HG03159 (cell line): ENCODE results near the gene NR4A3.
"Not testable (repeated sequence)": the region's sequence is repeated elsewhere in the genome, so short reads cannot be mapped to it uniquely, and the experiment has no call there.

ENCODE experiments used
- ATAC-seq: cut with Tn5 transposase; IDR thresholded peaks from one replicate; pipeline ENCODE4 v1.9.1; 2021; ENCODE audit warnings: mild to moderate bottlenecking, moderate library complexity; ENCODE audit not compliant: unreplicated experiment

The NR4A3 gene

DNA sequence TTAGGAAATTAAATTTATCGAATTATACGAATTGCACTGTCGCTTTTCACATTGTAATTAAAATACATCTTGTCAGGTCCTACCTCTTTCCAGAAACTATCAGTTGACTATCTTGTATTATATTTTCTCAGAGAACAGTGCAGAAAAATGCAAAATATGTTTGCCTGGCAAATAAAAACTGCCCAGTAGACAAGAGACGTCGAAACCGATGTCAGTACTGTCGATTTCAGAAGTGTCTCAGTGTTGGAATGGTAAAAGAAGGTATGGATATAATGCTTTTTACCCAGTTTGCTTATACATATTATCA lies 10.8 kb downstream of the NR4A3 start:
- ATAC-seq: no peak

- ATAC-seq: no peak
Measured at GRCh38 chr9:99833735-99834134, 12.1 kb downstream of the NR4A3 start.

DNA sequence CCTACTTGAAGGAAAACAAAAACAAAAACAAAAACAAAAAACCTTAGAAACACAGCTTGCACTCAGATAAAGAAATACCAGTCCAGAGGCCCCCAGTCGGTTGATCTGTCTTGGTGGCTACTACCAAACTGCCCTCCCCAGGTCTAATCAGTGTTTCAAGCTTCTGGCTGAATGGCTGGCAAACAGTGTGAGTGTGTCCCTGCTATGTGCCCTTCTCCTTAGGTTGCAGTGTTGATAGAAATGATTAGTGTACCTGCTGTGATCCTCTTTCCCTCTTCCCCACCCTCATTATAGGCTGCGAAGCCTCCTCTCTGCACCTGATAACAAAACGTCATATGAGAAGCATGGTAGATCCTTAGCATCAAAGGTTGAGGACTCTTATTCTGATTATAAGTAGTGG lies 12.8 kb downstream of the NR4A3 start:
- ATAC-seq: no peak

DNA sequence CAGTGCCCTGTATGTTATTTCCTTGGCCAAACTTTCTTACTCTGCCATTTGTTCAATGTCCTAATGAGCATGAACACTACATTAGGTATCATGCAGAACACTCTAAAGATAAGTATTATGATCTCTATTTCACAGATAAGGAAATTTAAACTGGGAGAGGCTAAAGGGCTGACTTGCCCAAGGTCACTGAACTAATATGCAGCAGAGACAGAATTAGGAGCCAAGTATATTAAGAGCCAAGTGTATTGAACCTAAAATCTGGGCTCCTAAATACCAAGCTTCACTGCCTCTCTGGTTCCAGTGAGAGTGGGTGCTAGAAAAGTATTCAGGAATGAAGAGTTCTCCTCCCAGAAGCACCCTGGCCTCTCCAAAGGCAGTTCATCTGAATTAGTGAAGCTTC lies 13.5 kb downstream of the NR4A3 start:
- no peak for ATAC-seq

DNA sequence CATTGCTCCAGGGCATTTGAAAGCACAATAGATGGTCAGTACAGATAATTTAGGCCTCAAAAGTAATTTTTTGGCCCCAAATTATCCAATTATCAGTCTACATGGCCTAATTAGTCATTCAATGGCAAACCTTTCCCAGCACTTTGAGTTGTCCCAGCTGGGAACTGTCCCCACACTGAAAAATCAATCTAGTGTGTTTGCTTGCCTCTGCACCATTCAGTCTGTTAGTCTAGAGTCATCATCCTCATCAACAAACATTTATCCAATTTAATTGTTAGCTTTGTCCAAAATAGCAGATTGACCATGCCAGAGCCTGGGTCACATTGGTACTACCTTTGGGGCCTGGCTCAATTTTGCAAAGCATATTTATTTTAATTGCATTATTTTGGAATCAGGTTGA lies 13.9 kb downstream of the NR4A3 start:
- no peak for ATAC-seq

- no peak for ATAC-seq
Measured at GRCh38 chr9:99840072-99840471, 18.4 kb downstream of the NR4A3 start.

DNA sequence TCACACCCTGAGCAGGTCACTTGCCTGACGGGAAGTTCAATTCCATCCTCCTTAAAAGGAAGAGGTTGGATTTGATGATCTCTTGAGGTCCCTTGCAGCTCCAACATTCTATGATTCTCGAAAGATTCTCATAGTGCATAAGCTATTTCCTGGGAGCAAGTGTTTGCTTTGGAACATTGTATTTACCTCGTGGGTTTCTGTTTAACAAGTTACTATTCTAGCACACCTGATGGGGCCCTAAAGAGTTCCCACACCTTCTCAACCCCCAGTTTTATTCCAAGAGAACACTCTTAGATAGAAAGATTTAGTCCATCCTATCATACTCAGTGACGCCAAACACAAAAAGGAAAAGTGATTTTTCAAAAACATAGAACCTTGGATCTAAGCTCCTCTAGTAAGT lies 23.4 kb downstream of the NR4A3 start:
- no peak for ATAC-seq

DNA sequence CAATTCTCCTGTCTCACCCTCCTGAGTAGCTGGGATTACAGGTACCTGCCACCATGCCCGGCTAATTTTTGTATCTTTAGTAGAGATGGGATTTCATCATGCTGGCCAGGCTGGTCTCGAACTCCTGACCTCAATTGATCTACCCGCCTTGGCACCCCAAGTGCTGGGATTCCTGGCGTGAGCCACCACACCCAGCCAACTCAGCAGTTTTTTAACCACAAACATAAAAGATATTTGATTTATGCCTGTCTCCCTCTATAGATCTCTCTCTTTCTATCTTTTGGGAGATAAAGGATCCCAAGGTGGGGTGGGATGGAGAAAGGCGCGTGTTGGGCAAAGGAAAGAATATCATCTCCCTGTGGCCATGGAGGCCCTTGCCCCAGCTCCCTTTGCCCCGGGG lies 26.8 kb downstream of the NR4A3 start:
- no peak for ATAC-seq

DNA sequence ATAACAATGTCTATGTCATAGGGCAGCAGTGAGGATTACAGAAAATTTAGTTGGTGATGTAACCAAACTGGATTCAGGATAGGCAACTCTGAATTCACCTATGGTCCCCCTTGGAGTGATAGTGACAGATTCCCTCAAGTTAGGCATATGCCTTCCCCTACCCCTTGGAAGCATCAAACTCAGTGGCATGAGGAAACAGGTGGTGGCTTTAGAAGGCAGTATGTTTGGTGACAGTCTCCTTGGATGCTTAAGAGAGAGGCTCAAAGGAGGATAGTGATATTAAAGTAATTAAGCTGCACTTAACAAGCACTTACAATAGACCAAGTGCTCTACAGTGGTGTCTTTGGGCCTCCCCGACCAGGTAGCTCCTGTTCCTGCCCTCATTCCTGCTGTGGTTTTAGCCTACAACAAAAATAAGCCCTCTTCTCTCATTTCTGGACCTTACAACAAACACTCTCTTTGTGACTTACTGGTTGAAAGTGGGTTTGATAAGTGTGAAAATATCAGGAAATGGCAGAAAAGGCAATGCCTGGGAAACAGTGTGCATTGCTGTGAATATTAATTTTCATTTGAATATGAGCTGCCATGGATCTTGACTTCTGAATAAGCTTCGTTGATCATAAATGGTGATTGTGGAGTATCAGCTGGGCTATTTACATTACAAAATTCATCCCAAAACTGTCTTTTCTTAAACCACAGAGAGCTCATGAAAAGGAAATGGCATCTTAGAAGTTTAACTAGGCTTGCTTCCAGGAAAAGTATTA lies 29.2 kb downstream of the NR4A3 start:
- ATAC-seq: no peak

DNA sequence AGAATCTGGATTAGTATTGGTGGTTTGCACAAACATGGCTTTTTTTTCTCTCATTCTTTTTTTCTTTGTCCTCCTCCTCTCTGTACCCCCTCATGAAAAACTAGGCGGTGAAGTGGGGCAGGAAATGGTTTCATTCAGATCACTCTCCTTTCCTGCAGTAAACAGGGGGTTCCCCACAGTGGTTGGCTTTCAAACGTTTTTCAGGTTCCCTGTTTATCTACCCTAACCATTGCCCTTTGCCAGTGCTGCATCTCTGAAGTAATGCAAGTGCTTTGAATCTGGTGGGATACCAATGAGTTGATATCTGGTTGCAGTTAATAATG lies 29.8 kb downstream of the NR4A3 start:
- peak; percentile 80 for ATAC-seq

DNA sequence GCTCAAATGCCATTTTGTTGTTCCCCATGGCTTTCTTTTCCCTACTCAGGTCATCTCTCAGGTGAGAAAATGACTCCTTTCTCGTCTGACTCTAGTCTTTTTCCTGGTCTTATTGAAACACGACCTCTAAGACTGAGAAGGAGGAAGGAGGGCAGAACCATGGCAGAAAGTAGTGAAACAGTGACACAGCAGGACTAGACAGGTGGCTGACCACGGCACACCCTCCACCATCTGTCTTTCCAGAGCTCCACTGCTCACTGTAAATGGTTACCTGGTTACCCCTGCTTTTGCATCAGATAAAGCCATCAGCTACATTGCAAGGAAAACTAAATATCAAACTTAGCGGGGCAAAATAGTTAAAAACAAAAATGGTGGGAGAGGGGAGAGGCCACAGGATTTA lies 30.9 kb downstream of the NR4A3 start:
- ATAC-seq: peak; percentile 63

GRCh38 chr9:99855467-99856176 lies 33.9 kb downstream of the NR4A3 start:
- ATAC-seq: no peak

- not testable (repeated sequence) for ATAC-seq
Measured at GRCh38 chr9:99857576-99857975, 35.9 kb downstream of the NR4A3 start.

DNA sequence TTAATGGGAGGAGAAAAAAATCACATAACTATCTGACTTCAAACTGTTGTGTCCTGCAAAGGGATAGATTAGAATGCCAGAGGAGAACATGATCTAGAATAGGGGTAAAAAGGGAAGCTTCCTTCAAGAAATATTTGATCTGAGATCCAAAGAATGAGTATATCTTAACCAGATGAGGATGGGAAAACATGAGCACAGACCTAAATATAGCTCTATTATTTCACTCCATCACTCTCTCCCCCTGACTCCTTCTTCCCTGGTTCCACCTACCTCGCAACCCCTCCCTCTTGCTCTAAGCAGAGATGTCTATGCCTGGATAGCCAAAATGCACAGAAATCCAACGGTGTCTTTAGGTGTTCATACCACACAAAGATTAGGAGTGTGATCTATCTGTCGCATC lies 36.4 kb downstream of the NR4A3 start:
- ATAC-seq: no peak

GRCh38 chr9:99859243-99859980 lies 37.7 kb downstream of the NR4A3 start:
- no peak for ATAC-seq

DNA sequence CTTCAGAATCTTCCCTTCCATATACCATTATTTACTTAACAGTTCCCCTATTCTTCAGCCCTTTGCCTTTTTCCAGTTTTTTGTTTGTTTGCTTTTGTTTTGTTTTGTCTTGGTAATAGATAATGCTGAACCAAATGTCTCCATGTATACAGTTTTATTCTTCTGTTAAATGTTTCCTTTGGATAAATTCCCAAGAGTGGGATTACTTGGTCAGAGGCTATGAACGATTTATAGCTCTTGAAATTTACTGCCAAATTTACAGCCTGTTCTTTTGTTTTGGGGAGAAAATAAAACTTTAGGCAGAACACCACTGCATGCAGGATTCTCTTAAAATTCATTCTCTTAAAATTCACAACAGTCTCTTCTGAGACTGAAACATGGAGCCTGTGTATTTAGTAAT lies 38.6 kb downstream of the NR4A3 start:
- ATAC-seq: no peak

DNA sequence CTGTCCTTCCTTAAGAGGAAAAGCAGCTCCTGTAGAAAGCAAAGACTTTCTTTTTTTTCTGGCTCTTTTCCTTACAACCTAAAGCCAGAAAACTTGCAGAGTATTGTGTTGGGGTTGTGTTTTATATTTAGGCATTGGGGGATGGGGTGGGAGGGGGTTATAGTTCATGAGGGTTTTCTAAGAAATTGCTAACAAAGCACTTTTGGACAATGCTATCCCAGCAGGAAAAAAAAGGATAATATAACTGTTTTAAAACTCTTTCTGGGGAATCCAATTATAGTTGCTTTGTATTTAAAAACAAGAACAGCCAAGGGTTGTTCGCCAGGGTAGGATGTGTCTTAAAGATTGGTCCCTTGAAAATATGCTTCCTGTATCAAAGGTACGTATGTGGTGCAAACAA lies 42.3 kb downstream of the NR4A3 start:
- ATAC-seq: no peak

- no peak for ATAC-seq
Measured at GRCh38 chr9:99866398-99866797, 44.7 kb downstream of the NR4A3 start.

- no peak for ATAC-seq
Measured at GRCh38 chr9:99867536-99867935, 45.9 kb downstream of the NR4A3 start.

DNA sequence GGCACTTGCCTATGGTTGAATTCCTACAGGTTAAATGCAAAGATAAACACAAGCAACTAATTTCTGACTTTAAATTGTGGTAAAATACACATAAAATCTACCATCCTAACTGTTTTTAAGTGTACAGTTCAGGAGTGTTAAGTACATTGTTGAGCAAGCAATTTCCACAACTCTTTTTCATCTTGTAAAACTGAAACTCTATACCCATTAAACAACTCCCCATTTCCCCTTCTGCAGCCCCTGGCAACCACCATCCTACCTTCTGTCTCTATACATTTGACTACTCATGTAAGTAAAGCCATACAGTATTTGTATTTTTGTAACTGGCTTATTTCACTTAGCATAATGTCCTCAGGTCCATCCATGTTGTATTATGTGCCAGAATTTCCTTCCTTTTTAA lies 46.3 kb downstream of the NR4A3 start:
- no peak for ATAC-seq

- ATAC-seq: peak; percentile 67
Measured at GRCh38 chr9:99868845-99869244, 47.2 kb downstream of the NR4A3 start.

DNA sequence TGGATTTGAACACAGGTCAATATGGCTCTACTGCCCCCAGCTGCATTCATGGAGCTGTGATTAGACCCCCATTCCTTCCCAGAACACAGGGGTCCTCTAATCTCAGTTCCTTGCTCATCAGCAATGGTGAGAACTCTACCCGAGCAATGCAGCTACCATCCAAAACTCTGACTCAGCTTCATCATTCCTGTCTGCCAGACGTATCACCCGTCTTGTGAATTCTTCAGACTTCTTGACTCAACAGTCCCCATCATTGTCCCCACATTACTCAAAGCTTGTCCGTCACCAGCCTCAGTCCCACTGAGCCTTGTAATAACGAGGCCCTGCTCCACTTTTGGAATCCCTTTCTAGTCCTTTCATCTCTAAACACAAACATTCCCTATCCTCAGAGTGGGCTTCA lies 48.4 kb downstream of the NR4A3 start:
- no peak for ATAC-seq
